Mesothelial cell of epicardium (in vitro differentiated cells): ENCODE measurements around the gene IL36G. TPM values are rescaled to one million over a fixed set of nuclear protein-coding genes. Genes with fewer than 3 reads are reported as not detected.

ENCODE experiments used
- DNase-seq, 2 experiments: peaks; one replicate each; pipeline ENCODE4 v3.0.0; 2021; ENCODE audit warnings: low spot score in 2 of 2; ENCODE audit not compliant: unreplicated experiment in 2 of 2
- H3K27ac Mint-ChIP-seq: 2 replicates; pipeline ENCODE4 v1.8.0; 2021; ENCODE audit warnings: mixed read lengths
- H3K27me3 Mint-ChIP-seq: 2 replicates; pipeline ENCODE4 v1.8.0; 2021; ENCODE audit warnings: low read depth, mixed read lengths
- H3K36me3 Mint-ChIP-seq: 2 replicates; pipeline ENCODE4 v1.8.0; 2021; ENCODE audit warnings: mixed read lengths
- H3K4me1 Mint-ChIP-seq: 2 replicates; pipeline ENCODE4 v1.8.0; 2021; ENCODE audit warnings: mixed read lengths
- H3K4me3 Mint-ChIP-seq: 2 replicates; pipeline ENCODE4 v1.8.0; 2021; ENCODE audit warnings: mild to moderate bottlenecking, moderate library complexity, mixed read lengths
- H3K9me3 Mint-ChIP-seq: 2 replicates; pipeline ENCODE4 v1.8.0; 2021; ENCODE audit warnings: mixed read lengths
- CTCF ChIP-seq: fragments of 200-600 bp; sonication (generic); IDR thresholded peaks from one replicate; pipeline ENCODE4 v1.5.0; 2021; ENCODE audit warnings: antibody characterized with exemption; ENCODE audit not compliant: unreplicated experiment
- total RNA-seq: library from RNA; stranded (reverse); gene quantifications from 3 replicates; pipeline ENCODE4 v1.2.1, GENCODE V29; 2021

Gene IL36G
- total RNA-seq, 1 donor from 2014 or later: not detected

DNA sequence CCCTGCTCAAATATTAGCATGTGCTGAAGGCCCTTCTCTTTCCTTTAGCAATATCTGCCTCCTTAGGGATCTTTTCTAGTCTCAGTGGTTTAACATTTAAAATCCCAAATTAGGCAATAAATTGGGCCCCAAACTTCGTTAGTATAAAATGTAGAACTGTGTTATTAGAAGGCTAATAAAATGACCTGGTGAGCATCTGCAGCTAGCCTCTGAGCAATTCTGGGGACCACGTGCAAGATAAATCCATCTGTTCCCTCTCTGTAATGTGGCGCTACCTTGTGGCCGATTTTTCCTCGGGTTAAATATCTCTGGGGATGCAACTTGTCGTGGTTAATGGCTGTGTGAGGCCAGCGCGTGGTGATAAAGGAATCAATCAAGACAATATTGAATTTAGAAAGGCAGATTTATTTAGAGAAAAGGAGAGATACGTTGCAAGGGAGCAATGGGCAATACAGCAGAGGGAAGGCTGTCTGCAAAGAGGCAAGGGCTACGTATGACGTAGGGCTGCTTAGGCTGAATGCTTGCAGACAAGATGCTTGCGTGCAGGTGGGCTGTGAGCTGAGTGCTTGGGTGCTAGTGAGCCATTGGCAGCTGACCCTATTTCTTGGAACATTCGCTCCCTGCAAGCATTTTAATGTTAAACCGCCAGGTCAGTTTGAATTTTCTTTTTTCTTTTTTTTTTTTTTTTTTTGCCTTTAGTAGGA, 18.5 kb upstream of the IL36G start:
- H3K27ac Mint-ChIP-seq: no peak overlapping the region
- H3K36me3 Mint-ChIP-seq: no peaks in the 10 kb centered on the region
- peaks cover 20% of the 10 kb centered on the region for H3K27me3 Mint-ChIP-seq
- H3K4me1 Mint-ChIP-seq: no peaks in the 10 kb centered on the region
- DNase-seq: no peak
- H3K9me3 Mint-ChIP-seq: no peaks in the 10 kb centered on the region
- no peak for TF ChIP-seq CTCF
- H3K4me3 Mint-ChIP-seq: no peak overlapping the region

DNA sequence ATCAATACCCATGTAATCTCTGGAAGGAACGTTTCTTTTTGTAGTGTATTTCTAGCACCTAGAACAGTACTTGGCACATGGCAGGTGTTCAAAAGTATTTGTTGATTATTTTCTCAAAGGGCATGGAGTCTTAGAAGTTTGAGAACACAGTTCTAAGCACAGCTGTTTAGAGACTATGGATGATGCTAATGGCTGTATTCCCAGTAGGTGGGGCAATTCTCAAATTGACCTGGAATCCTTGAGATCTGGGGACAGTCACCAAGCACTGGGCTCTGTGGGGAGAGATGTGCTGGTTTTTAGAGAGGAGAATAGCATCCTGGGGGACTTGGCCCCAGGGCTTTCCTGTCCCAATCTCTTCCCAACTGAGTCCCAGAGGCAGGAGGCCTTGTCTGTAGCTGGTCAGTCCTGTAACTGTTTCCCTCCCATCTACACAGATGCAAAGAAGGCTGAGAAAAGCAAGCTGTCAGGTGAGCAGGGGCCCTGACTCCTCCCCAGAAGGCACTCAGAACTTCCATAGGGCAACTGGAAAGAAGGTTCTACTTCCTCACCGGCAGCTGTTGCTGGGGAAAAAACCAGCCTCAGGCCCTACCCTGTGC, 17.5 kb upstream of the IL36G start:
- no peak overlapping the region for H3K27ac Mint-ChIP-seq
- H3K4me1 Mint-ChIP-seq: no peaks in the 10 kb centered on the region
- TF ChIP-seq CTCF: no peak
- no peak for DNase-seq
- H3K27me3 Mint-ChIP-seq: peaks cover 24% of the 10 kb centered on the region
- H3K9me3 Mint-ChIP-seq: no peaks in the 10 kb centered on the region
- no peaks in the 10 kb centered on the region for H3K36me3 Mint-ChIP-seq
- no peak overlapping the region for H3K4me3 Mint-ChIP-seq

- Mint-ChIP-seq H3K9me3 (no peaks in the 10 kb centered on the region), H3K4me1 (no peaks in the 10 kb centered on the region), H3K27me3 (peaks cover 36% of the 10 kb centered on the region), H3K27ac (no peak overlapping the region), H3K4me3 (no peak overlapping the region), H3K36me3 (no peaks in the 10 kb centered on the region)
- no peak for TF ChIP-seq CTCF
- DNase-seq: no peak
Measured at GRCh38 chr2:112962308-112963175, 15.3 kb upstream of the IL36G start.

GRCh38 chr2:112967023-112967422, 10.8 kb upstream of the IL36G start:
- Mint-ChIP-seq H3K27me3 (peaks cover 64% of the 10 kb centered on the region), H3K4me1 (no peaks in the 10 kb centered on the region), H3K27ac (no peak overlapping the region), H3K9me3 (no peaks in the 10 kb centered on the region), H3K36me3 (no peaks in the 10 kb centered on the region), H3K4me3 (no peak overlapping the region)
- TF ChIP-seq CTCF: no peak
- no peak for DNase-seq

DNA sequence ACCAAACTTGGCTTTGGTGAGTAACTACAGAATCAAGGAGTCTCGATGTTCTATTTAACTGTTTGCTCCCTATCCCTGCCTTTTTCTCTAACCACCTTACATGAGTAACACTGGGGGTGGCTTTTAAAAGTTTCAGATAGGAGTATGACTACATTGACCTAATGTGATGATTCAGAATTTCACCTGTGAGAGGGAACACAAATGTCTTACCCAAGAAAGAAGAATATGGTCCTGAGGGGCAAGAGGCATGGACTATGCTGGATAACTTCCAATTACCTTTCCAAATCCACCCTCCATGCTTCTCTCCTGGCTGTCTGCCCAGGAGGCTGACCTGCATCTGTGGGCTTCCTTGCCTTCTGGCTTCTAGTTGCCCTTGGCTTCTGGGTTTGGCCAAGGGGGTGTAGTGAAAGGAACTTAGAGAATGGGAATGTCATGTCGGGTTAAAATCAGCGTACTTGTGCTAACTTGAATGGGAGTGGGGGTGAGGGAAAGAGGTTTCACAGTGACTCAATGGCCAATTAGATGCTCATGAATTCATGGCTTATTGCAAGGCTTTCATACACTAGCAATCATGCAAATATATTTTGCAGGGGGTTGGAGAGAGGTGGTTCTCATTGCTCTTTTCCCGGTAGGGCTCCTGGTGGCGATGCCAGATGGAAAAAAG, 5.3 kb upstream of the IL36G start:
- Mint-ChIP-seq H3K9me3 (no peaks in the 10 kb centered on the region), H3K27me3 (peaks cover 72% of the 10 kb centered on the region), H3K4me1 (no peaks in the 10 kb centered on the region), H3K27ac (no peak overlapping the region), H3K36me3 (no peaks in the 10 kb centered on the region), H3K4me3 (no peak overlapping the region)
- no peak for DNase-seq
- no peak for TF ChIP-seq CTCF
